SHP77 (cell line): ENCODE data around the gene CPVL.

Experiments used
- DNase-seq, 2 experiments: peaks; one replicate each; lab custom pipeline; 2025; lab: John Stamatoyannopoulos, UW

Gene CPVL

GRCh38 chr7:29090836-29091601 lies 55.3 kb downstream of the CPVL start:
- DNase-seq: no peak

GRCh38 chr7:29090151-29090805 lies 56.1 kb downstream of the CPVL start:
- no peak for DNase-seq

- no peak for DNase-seq
These were observed 58.5 kb downstream of the CPVL start for GRCh38 chr7:29087840-29088170.

GRCh38 chr7:29086545-29086944 lies 59.8 kb downstream of the CPVL start:
- peak; percentile 25 to 35 for DNase-seq

- no peak for DNase-seq
These were observed 61.5 kb downstream of the CPVL start for GRCh38 chr7:29084832-29085231.

GRCh38 chr7:29080803-29081202 lies 65.5 kb downstream of the CPVL start:
- DNase-seq: no peak

DNA sequence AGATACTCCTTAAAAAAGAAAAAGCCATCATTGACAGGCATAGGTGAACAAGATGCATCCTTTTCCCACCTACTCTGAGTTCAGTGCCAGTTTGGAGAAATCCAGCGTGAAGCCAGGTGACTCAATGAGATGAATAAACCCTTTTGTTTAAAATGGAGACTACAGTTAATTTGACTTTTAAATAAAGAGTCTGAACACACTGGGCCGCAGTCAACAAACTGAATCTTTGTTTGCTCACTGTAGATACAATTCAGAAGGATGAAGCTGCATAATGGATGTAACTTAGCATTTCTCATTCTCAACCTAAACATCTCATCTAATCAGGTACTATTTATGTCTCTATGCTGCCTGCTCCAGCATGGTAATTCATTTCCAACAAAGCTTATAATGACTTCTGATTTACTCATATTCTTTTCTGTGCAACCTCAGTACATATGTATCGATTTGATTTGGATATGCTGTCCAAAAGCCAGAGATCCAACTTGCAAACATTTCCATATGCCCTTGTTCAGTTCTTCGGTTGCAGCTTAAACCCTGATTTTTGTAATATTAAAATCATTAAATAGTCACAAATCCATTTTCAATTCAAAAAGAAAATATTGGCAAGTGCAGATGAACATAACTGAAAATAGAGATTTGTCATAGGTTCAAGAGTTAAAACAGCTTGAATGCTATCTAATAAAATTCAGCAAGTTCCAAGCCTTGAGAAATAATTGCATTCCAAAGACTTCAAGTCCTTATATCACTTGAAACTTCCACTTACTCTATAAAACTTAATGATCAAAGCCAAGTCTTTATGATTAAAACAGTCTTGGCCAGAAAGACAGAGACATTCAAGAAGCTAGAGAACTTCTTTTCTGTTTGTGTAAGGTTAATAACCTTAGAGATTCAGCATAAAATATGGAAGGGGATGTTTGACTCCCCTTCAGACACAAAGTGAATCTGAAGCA lies 67.8 kb downstream of the CPVL start:
- DNase-seq: no peak

DNA sequence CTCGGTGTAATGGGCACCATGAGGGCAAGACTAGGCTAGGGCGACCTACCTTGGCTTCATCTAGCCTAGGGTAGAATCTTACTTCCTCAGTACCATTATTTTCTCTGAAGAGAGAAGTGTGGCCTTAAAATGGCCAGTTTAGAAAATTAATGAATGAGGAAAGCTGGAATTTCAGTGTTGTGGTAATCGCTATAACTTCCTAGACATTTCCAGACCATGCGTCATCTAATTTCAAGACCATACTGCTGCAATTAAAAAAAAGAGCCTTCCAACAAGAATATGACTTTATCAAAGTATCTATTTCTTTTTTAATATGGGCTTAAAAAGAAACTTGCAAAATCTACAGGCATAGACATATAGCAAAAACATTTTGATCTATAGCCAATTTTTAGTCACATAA lies 68.5 kb downstream of the CPVL start:
- no peak for DNase-seq

GRCh38 chr7:29077176-29077575 lies 69.2 kb downstream of the CPVL start:
- no peak for DNase-seq

DNA sequence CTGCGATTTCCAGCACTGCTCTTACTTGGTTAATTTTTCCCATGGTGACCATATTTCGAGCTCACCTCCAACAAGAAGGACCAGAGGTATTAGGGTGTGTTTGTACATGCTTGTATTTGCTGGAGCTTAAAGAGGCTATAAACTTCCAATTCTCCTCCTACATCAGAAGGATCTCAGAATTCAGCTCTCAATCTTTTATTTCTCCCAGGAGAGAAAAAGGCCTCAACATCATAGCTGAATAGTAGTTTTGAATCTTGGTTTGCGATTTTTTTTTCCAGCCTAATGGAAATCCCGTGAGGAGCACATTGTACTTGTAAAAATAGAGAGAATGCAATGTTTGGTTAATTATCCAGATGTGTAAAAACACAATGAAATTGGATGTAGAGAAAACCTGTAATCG lies 69.7 kb downstream of the CPVL start:
- no peak for DNase-seq

- DNase-seq: no peak
These were observed 70.7 kb downstream of the CPVL start for GRCh38 chr7:29075606-29076005.

- no peak for DNase-seq
These were observed 75.0 kb downstream of the CPVL start for GRCh38 chr7:29071203-29071874.

DNA sequence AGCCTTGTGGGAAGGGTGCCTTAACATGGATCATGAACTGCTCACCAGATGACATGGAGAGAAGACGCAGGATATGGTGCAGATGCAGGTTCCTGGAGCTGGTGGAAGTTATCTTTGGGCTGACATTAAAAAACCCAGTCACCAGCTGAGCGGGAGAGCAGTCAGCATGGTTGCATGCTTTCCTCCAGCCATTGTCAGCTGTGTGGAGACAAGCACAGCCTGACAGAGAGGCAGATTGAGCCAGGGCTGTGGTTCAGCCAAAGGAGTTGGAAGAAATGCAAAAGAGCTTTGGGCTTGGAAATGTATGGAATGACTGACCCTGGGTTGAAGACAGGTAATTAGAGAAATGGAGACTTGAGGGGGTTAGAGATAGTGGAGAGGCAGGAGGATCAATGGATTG lies 79.7 kb downstream of the CPVL start:
- DNase-seq: no peak

DNA sequence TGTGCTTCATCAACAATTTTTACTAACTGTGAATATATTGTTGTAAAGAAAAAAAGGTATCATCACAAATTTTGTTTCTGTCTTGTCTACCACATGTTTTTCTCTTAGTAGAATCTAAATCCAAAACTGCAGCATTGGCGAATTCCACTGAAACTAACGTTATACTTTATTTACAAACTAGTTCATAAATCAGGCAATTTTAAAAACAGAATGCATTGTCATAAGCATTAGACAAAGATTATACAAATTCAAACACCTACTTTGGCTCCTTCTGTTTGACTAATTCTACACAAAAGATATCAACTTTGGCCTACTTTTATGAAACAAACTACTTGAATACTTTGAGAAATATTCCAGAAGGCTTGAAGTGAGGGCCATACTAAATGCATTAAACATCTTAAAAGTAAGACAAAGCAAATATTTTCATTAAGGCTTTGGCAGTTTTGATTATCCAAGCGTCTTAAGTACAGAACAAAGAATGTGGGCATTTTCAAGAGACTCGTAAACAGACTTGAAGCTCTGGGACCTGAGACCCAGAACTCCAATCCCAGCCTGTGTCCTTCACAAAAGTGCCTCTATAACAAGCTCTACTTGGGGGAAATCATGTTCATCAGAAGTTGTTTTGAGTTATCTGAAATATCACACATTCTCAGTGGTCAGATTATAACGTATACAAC lies 81.0 kb downstream of the CPVL start:
- no peak for DNase-seq

DNA sequence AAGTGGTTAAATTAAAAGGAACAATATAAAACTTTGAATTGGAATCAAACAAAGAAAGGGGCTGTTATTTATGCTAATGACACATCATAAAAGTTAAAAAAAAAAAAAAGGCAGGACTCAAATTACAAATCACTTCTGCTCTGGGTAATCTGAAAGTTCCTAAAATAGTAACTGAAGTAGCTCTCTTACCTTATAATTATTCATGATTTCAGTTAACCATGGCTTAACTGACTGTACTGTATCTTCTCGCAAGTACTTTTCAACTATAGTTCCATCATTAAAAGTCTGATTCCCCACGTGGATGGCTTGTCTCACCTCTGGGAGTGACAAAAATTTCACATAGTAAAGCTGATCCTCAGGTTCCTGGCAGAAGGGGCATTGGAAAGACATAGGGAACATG lies 82.5 kb downstream of the CPVL start:
- no peak for DNase-seq

DNA sequence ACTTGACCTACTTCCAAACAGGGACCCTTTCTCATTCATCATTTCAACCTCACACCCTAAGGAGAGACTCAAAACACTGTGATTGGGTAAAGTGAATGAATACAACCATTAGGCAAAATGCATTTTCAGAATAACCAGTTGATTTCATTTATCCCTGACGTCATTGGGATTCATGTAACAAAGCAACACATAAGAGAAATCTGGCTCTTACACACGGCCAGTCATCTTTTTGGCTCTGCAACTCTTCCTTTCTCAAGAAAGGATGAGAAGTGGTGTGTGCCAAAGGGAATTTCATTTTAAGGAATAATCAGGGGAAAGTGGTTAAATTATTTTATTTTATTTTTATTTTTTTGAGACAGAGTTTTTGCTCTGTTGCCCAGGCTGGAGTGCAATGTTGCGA lies 83.1 kb downstream of the CPVL start:
- DNase-seq: no peak

GRCh38 chr7:29053105-29053872 lies 93.0 kb downstream of the CPVL start:
- DNase-seq: no peak

- DNase-seq: no peak
These were observed 99.4 kb downstream of the CPVL start for GRCh38 chr7:29046978-29047377.

DNA sequence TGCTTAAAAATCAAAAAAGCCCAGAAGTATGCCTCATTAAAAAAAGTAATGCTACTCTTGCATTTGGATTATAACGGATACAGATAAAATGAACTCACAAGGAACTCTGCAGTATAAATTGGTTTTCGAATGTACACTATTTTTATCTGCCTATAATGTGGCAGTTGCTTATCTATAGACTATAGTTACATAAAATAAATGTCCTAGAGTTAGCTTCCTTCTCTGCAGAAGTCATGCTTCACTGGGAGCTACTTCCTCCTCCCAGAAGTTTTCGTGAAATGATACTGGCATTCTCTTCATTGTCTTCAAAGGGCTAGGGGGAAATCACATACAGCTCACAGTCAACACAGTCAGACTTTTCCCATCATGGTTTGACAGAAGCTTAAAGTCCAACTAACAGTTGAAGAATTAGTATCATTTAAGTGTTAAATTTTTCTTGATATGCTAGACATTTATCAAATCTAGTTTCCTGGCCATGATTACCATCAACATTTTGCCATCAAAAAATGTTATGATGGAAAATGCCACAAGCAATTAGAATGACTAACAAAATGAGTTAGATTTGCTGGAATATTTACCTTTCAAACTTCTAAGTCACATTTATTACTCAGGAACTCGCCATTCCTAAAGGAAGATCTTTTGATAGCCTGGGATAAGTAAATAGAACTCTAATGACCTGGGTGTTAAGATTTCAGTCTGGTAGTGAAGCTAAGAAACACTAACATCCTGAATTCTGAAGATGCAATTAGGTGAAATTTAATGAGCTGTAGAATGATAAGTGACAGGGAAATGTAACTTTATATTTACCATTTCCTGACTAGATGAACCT lies 100.9 kb downstream of the CPVL start:
- DNase-seq: no peak

GRCh38 chr7:29044554-29044953 lies 101.8 kb downstream of the CPVL start:
- no peak for DNase-seq
